Panc1 (cell line): ENCODE measurements around the gene UVSSA. TPM values are rescaled to one million over a fixed set of nuclear protein-coding genes. Genes with fewer than 3 reads are reported as not detected.

Experiments used
- ATAC-seq: fragments of 200-7000 bp; cut with Tn5 transposase; 2 replicates; pipeline ENCODE4 v1.9.1; 2020; ENCODE audit warnings: mild to moderate bottlenecking, moderate library complexity
- BruUV-seq: library from RNA; stranded (reverse); fragments of 400-500 nt; replicated peaks from 2 replicates; lab custom pipeline; 2021; lab: Mats Ljungman, UMichigan
- CTCF ChIA-PET: fragments of 300-600 bp; sonication (Branson Sonifier 250); formaldehyde crosslinking; loops from one replicate; lab custom pipeline; 2022; ENCODE audit warnings: antibody characterized with exemption; lab: Charles Lee
- POLR2A ChIA-PET: fragments of 300-600 bp; sonication (Branson Sonifier 250); formaldehyde crosslinking; loops from one replicate; lab custom pipeline; 2022; ENCODE audit warnings: antibody characterized with exemption; lab: Charles Lee
- DNase-seq: peaks from one replicate; pipeline ENCODE4 v3.0.0-alpha.2; 2010; ENCODE audit warnings: low read depth, low spot score
- H3K27ac ChIP-seq: 2 replicates; pipeline ENCODE4 v1.5.1; 2011; ENCODE audit warnings: mild to moderate bottlenecking, low read length, inconsistent platforms
- H3K27me3 ChIP-seq: fragments of 200-500 bp; sonication (Bioruptor generic); 2 replicates; pipeline ENCODE4 v1.6.0; 2014; ENCODE audit warnings: low read length, inconsistent platforms; ENCODE audit not compliant: control insufficient read depth, insufficient read depth
- H3K36me3 ChIP-seq: fragments of 200-500 bp; sonication (Bioruptor generic); 2 replicates; pipeline ENCODE4 v1.5.1; 2014; ENCODE audit warnings: inconsistent platforms, mild to moderate bottlenecking, low read length, moderate library complexity; ENCODE audit not compliant: control insufficient read depth, insufficient read depth
- H3K4me1 ChIP-seq: 2 replicates; pipeline ENCODE4 v1.5.1; 2011; ENCODE audit warnings: inconsistent platforms, mild to moderate bottlenecking, low read length, moderate library complexity; ENCODE audit not compliant: control insufficient read depth, insufficient read depth
- H3K4me3 ChIP-seq, 2 experiments: 2 replicates each; pipeline ENCODE4 v1.5.1; 2011 to 2012; ENCODE audit warnings: low read depth in 2 of 2, low read length in 2 of 2, mild to moderate bottlenecking in 2 of 2, inconsistent platforms in 1 of 2, moderate library complexity in 1 of 2
- H3K9me3 ChIP-seq: fragments of 200-500 bp; sonication (Bioruptor generic); 2 replicates; pipeline ENCODE4 v1.5.1; 2014; ENCODE audit warnings: low read depth, mild to moderate bottlenecking, inconsistent platforms, low read length, moderate library complexity; ENCODE audit not compliant: control insufficient read depth, insufficient read depth
- POLR2AphosphoS5 ChIP-seq: IDR thresholded peaks from 2 replicates; pipeline ENCODE4 v1.6.1; 2012; ENCODE audit warnings: mild to moderate bottlenecking, low read depth, low read length, moderate library complexity
- SIN3A ChIP-seq: IDR thresholded peaks from 2 replicates; pipeline ENCODE4 v1.6.1; 2012; ENCODE audit warnings: low read depth, mild to moderate bottlenecking, low read length, moderate library complexity, borderline replicate concordance; ENCODE audit not compliant: insufficient read depth
- TCF7L2 ChIP-seq: IDR thresholded peaks from 2 replicates; pipeline ENCODE4 v1.6.1; 2011; ENCODE audit warnings: mild to moderate bottlenecking, low read depth, low read length, inconsistent platforms
- in situ Hi-C: cut with HindIII; loops from 2 replicates; pipeline ENCODE4 v1.10.0; 2016; ENCODE audit warnings: low sequenced_read_pairs, low pct_unique_long_range_greater_than_20kb
- intact Hi-C: fragments of 100-400 bp; cut with micrococcal nuclease; formaldehyde crosslinking; loops from one replicate; pipeline ENCODE4 v1.10.0; 2022; ENCODE audit not compliant: unreplicated experiment
- total RNA-seq: library from RNA; stranded (reverse); gene quantifications from one replicate; pipeline ENCODE4 v1.2.1, GENCODE V29; 2021; ENCODE audit not compliant: unreplicated experiment
- TF ChIP-seq, protein P1 (sequence below): fragments of 450-650 bp; IDR thresholded peaks from 2 replicates; pipeline ENCODE4 v1.5.1; 2017; ENCODE audit warnings: mild to moderate bottlenecking
- TF ChIP-seq, protein P2 (sequence below), 2 experiments: IDR thresholded peaks; 2 replicates each; pipeline ENCODE4 v1.6.1; 2011 to 2012; ENCODE audit warnings: low read depth in 2 of 2, control low read depth in 1 of 2, low read length in 1 of 2, mild to moderate bottlenecking in 1 of 2, moderate library complexity in 1 of 2; ENCODE audit not compliant: insufficient read depth in 1 of 2

UVSSA gene
- total RNA-seq, 1 experiment from 2014 or later: 23.4 TPM

DNA sequence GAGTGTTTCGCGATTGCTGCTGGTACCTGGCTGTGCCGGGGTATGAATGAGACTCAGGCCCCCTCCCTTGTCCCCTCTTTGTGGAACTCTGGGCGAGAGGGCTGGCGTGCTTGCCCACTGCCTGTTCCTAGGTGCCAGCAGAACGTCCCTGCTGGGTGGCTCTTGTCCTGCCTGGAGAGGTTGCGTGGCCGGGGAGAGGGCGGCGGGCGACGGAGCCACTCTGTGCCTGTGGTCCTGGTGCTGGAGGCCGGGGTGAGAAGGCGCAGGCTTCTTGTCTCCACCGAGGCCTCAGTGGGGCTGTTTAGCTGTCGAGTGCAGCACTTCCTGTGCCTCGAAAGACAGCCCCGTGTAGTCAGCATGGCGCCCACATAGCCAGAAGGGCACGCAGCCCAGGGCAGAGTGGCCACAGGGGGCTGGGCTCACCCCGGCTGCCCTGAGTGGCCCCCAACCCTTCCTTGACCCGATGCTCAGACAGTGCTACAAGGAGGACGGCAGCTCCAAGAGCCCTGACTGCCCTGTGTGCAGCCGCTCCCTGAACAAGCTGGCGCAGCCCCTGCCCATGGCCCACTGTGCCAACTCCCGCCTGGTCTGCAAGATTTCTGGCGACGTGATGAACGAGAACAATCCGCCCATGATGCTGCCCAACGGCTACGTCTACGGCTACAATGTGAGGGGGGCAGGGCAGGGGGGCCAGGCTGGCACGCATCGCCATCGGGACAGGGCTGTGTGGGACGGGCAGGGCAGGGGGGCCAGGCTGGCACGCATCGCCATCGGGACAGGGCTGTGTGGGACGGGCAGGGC, 8.9 kb upstream of the UVSSA start:
- TF ChIP-seq, protein P1, sequence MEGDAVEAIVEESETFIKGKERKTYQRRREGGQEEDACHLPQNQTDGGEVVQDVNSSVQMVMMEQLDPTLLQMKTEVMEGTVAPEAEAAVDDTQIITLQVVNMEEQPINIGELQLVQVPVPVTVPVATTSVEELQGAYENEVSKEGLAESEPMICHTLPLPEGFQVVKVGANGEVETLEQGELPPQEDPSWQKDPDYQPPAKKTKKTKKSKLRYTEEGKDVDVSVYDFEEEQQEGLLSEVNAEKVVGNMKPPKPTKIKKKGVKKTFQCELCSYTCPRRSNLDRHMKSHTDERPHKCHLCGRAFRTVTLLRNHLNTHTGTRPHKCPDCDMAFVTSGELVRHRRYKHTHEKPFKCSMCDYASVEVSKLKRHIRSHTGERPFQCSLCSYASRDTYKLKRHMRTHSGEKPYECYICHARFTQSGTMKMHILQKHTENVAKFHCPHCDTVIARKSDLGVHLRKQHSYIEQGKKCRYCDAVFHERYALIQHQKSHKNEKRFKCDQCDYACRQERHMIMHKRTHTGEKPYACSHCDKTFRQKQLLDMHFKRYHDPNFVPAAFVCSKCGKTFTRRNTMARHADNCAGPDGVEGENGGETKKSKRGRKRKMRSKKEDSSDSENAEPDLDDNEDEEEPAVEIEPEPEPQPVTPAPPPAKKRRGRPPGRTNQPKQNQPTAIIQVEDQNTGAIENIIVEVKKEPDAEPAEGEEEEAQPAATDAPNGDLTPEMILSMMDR: no peak
- no peak for TF ChIP-seq SIN3A
- TF ChIP-seq POLR2AphosphoS5: no peak
- TF ChIP-seq, protein P2, sequence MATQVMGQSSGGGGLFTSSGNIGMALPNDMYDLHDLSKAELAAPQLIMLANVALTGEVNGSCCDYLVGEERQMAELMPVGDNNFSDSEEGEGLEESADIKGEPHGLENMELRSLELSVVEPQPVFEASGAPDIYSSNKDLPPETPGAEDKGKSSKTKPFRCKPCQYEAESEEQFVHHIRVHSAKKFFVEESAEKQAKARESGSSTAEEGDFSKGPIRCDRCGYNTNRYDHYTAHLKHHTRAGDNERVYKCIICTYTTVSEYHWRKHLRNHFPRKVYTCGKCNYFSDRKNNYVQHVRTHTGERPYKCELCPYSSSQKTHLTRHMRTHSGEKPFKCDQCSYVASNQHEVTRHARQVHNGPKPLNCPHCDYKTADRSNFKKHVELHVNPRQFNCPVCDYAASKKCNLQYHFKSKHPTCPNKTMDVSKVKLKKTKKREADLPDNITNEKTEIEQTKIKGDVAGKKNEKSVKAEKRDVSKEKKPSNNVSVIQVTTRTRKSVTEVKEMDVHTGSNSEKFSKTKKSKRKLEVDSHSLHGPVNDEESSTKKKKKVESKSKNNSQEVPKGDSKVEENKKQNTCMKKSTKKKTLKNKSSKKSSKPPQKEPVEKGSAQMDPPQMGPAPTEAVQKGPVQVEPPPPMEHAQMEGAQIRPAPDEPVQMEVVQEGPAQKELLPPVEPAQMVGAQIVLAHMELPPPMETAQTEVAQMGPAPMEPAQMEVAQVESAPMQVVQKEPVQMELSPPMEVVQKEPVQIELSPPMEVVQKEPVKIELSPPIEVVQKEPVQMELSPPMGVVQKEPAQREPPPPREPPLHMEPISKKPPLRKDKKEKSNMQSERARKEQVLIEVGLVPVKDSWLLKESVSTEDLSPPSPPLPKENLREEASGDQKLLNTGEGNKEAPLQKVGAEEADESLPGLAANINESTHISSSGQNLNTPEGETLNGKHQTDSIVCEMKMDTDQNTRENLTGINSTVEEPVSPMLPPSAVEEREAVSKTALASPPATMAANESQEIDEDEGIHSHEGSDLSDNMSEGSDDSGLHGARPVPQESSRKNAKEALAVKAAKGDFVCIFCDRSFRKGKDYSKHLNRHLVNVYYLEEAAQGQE (IDR thresholded peaks at IDR 0.05; ENCODE audit: insufficient read depth in 1 of 2, low read depth in 2 of 2, low read length in 1 of 2): no peak
- no peak for TF ChIP-seq TCF7L2
- BruUV-seq: no TSS peak

DNA sequence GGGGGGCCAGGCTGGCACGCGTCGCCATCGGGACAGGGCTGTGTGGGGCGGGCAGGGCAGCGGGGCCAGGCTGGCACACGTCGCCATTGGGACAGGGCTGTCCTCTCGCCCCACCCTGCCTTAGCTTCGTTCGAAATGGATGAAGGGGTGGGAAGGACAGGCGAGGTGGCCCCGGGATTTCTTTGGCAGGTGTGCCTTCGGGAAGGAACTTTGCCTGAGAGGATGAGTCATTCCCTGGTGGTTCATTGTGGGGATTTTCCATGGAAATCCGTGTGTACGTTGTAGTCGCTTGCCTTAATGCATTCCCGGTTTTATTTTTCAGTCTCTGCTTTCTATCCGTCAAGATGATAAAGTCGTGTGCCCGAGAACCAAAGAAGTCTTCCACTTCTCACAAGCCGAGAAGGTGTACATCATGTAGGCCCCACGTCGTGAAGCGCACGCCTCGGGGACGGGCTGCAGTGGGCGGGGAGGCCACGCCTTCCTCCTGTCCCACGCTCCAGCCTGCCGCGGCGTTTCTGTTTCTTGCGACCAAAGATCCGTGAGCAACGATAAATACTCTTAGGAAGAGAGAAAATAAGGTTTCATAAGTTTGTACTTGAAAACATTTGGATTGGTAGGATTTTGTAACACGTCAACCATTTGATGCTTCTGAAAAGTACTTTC, 8.1 kb upstream of the UVSSA start:
- ATAC-seq: no peak
- no peak overlapping the region for H3K27ac ChIP-seq

More for the DNA sequence above, 8.9 kb upstream of the UVSSA start:
- no peaks in the 10 kb centered on the region for H3K36me3 ChIP-seq
- POLR2A ChIA-PET: no interaction called here
- in situ Hi-C loops (no loop called here), intact Hi-C loops (no loop called here)
- CTCF ChIA-PET: no interaction called here
- H3K27me3 ChIP-seq: no peaks in the 10 kb centered on the region
- no peak overlapping the region for H3K4me3 ChIP-seq
- 0 out of 2 replicates have a peak, but pooled peaks cover 2% of the 10 kb centered on the region for H3K4me1 ChIP-seq
- ATAC-seq (peak; percentile 10; the same call in 1 of the 2 replicates), DNase-seq (no peak)
- H3K9me3 ChIP-seq: no peaks in the 10 kb centered on the region
- H3K27ac ChIP-seq: no peak overlapping the region

More for the DNA sequence above, 8.1 kb upstream of the UVSSA start:
- no peak for DNase-seq
- no TSS peak for BruUV-seq
- intact Hi-C loops (no loop called here), in situ Hi-C loops (no loop called here)
- POLR2A ChIA-PET: no interaction called here
- Histone ChIP-seq H3K9me3 (no peaks in the 10 kb centered on the region), H3K4me1 (0 out of 2 replicates have a peak, but pooled peaks cover 4% of the 10 kb centered on the region), H3K27me3 (no peaks in the 10 kb centered on the region), H3K4me3 (no peak overlapping the region), H3K36me3 (no peaks in the 10 kb centered on the region)
- CTCF ChIA-PET: no interaction called here
- TF ChIP-seq POLR2AphosphoS5 (no peak), TCF7L2 (no peak), SIN3A (no peak)
- TF ChIP-seq, protein P2 (IDR thresholded peaks at IDR 0.05; ENCODE audit: insufficient read depth in 1 of 2, low read depth in 2 of 2, low read length in 1 of 2): no peak
- TF ChIP-seq, protein P1: no peak
